Colonic mucosa (tissue), 4 donors: ENCODE results near the gene EDC3. TPM values are rescaled to one million over a fixed set of nuclear protein-coding genes. Genes with fewer than 3 reads are reported as not detected.

Experiments used
- DNase-seq: peaks from one replicate; pipeline ENCODE4 v3.0.0-alpha.2; 2020
- H3K27ac ChIP-seq: fragments of 200-600 bp; one replicate; pipeline ENCODE4 v1.8.0; 2021
- H3K27me3 ChIP-seq: fragments of 200-600 bp; one replicate; pipeline ENCODE4 v1.8.0; 2021
- H3K36me3 ChIP-seq: fragments of 200-600 bp; one replicate; pipeline ENCODE4 v1.8.0; 2021
- H3K4me1 ChIP-seq: fragments of 200-600 bp; one replicate; pipeline ENCODE4 v1.8.0; 2021; ENCODE audit warnings: mild to moderate bottlenecking
- H3K4me3 ChIP-seq: fragments of 200-600 bp; one replicate; pipeline ENCODE4 v1.8.0; 2021
- H3K9ac ChIP-seq, 2 donors: one replicate each; pipeline ENCODE4 v1.7.0; 2013; ENCODE audit warnings: control low read depth in 2 of 2, low read depth in 2 of 2, low read length in 2 of 2
- H3K9me3 ChIP-seq: fragments of 200-600 bp; one replicate; pipeline ENCODE4 v1.8.0; 2021
- intact Hi-C: fragments of 100-400 bp; cut with DNase I; formaldehyde crosslinking; loops from one replicate; pipeline ENCODE4 v1.14.1; 2022
- total RNA-seq, 2 donors: library from RNA; stranded (reverse); fragmentation: NEBNext Ultra II Directional in 1 of 2; extraction: Animal tissue kit (Norgen Biotek cat#: 25700) in 1 of 2; gene quantifications; one replicate each; pipeline ENCODE4 v1.2.1, GENCODE V29; 2021
- TF ChIP-seq, protein P1 (sequence below): fragments of 200-600 bp; IDR thresholded peaks from one replicate; pipeline ENCODE4 v1.8.0; 2022; ENCODE audit warnings: antibody characterized with exemption, mild to moderate bottlenecking
- donor health status: healthy.
- donor health status: DM: no; HTN: no; CAD: no.
- donor health status: DM: no; HTN: no; CAD: no.

Gene EDC3
- total RNA-seq, 2 donors from 2014 or later = 21.3 to 32.7 TPM

DNA sequence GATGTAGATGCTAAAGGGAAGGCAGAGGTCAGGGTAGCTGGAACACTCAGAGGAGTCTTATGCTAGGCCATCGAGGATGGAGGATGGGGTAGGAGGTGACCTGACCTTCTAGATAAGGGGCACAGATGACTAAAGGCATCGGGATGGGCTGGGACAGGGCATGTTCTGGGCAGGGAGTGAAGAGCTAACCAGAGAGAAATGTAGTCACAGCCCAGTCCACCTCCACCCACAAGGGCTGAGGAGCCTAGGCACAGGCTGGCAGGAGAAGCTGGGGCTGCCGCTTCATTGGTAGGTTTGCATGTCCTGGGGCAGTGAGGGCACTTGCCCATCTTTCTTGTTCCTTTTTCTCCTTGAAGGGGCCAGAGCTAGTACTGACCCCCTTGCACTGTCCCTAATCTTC, 67.6 kb downstream of the EDC3 start:
- no peak for DNase-seq
- Histone ChIP-seq H3K9ac (no peak overlapping the region), H3K9me3 (no peaks in the 10 kb centered on the region), H3K36me3 (peaks cover 37% of the 10 kb centered on the region), H3K4me3 (no peak overlapping the region), H3K27ac (no peak overlapping the region), H3K4me1 (no peaks in the 10 kb centered on the region), H3K27me3 (no peaks in the 10 kb centered on the region)
- TF ChIP-seq, protein P1, sequence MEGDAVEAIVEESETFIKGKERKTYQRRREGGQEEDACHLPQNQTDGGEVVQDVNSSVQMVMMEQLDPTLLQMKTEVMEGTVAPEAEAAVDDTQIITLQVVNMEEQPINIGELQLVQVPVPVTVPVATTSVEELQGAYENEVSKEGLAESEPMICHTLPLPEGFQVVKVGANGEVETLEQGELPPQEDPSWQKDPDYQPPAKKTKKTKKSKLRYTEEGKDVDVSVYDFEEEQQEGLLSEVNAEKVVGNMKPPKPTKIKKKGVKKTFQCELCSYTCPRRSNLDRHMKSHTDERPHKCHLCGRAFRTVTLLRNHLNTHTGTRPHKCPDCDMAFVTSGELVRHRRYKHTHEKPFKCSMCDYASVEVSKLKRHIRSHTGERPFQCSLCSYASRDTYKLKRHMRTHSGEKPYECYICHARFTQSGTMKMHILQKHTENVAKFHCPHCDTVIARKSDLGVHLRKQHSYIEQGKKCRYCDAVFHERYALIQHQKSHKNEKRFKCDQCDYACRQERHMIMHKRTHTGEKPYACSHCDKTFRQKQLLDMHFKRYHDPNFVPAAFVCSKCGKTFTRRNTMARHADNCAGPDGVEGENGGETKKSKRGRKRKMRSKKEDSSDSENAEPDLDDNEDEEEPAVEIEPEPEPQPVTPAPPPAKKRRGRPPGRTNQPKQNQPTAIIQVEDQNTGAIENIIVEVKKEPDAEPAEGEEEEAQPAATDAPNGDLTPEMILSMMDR = no peak
- intact Hi-C loops = no loop called here

DNA sequence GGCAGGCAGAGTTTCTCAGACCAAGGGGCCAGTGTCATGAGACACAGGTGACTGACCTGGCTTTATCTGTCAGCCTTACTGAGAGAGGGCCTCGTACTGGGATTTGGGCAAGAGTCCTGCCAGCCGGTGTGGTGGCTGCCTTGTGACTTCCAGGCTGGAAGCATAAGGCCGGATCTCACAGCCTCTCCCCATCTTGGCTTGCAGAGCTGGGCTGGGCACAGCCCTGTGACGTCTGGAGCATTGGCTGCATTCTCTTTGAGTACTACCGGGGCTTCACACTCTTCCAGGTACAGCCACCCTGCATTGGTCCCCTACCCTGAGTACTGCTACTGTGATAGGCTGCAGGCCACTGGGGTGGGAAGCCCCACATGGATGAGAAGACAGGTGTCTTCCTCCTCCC, 68.1 kb downstream of the EDC3 start:
- Histone ChIP-seq H3K27me3 (no peaks in the 10 kb centered on the region), H3K4me1 (no peaks in the 10 kb centered on the region), H3K9me3 (no peaks in the 10 kb centered on the region), H3K4me3 (no peak overlapping the region), H3K9ac (no peak overlapping the region), H3K36me3 (peaks cover 42% of the 10 kb centered on the region), H3K27ac (no peak overlapping the region)
- no peak for DNase-seq
- intact Hi-C loops = no loop called here
- TF ChIP-seq, protein P1 = no peak

DNA sequence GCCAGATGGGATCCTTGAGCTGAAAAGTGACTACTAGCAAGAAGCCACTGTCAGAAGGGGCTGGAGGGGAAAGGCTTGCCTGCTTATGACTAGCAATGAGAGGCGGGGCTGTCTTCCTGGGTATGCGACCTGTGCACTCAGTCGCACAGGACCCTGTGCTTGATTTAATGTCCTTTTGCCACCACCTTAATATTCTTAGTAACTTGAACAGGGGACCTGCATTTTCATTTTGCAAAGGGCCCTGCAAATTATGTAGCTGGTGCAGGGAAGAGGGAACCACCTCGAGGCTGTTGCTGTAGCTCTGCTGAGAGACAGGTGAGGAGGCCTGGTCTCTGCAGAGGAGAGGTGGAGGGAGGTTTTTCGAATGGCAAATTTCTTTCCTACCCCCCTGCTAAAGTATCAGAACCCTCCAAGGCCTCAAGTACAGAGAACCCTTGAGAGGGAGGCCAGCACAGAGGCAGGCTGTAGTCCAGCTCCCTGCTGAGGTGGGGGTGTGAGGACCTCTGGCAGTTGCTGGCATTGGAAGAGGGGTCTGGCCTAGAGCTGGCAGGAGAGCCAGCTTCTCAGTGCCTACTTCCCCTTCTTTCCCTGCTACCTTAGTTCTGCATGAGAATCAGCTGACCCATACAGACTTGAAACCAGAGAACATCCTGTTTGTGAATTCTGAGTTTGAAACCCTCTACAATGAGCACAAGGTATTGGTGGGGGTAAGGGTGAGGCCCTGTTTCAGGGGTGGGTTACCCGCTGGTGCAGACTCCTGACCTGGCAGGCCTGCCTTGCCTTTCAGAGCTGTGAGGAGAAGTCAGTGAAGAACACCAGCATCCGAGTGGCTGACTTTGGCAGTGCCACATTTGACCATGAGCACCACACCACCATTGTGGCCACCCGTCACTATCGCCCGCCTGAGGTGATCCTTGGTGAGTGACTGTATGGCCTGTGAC, 68.8 kb downstream of the EDC3 start:
- Histone ChIP-seq H3K9ac (no peak overlapping the region), H3K4me1 (no peaks in the 10 kb centered on the region), H3K36me3 (peaks cover 49% of the 10 kb centered on the region), H3K9me3 (no peaks in the 10 kb centered on the region), H3K27me3 (no peaks in the 10 kb centered on the region), H3K4me3 (no peak overlapping the region), H3K27ac (no peak overlapping the region)
- intact Hi-C loops = no loop called here
- no peak for DNase-seq
- TF ChIP-seq, protein P1 = no peak

DNA sequence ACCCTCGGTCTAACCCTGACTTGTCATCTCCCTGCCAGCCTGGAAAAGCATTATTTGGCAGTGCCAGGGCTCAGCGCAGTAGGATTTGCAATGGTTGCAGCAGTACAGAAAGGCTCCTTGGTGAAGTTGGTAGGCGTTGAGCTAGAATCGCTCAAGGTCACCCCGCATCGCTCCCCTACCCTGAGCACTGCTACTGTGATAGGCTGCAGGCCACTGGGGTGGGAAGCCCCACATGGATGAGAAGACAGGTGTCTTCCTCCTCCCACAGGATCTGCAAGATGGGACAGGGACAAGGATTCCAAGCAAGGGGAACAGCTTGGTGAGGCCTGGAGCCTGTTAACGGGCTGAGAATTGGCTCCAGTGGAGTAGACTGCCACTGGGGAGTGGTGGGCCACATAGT, 69.5 kb downstream of the EDC3 start:
- H3K9ac ChIP-seq = no peak overlapping the region
- intact Hi-C loops = no loop called here
- no peaks in the 10 kb centered on the region for H3K9me3 ChIP-seq
- no peaks in the 10 kb centered on the region for H3K27me3 ChIP-seq
- H3K4me3 ChIP-seq = no peak overlapping the region
- peaks cover 50% of the 10 kb centered on the region for H3K36me3 ChIP-seq
- TF ChIP-seq, protein P1 = no peak
- H3K4me1 ChIP-seq = no peaks in the 10 kb centered on the region
- no peak for DNase-seq
- no peak overlapping the region for H3K27ac ChIP-seq

DNA sequence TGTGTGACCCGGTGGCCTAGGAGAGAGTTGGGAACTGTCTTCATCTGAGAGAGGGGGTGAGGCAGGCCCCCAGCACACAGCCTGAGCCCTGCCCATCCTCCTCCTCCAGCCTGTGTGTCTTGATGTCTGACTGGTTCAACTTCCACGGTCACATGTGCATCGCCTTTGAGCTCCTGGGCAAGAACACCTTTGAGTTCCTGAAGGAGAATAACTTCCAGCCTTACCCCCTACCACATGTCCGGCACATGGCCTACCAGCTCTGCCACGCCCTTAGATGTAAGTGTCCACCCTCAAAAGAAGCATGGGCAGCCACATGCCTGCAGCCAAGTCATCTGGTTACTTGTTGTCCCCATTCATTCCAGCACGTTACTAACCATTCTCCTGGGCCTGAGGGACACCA, 70.1 kb downstream of the EDC3 start:
- no peak overlapping the region for H3K9ac ChIP-seq
- peaks cover 53% of the 10 kb centered on the region for H3K36me3 ChIP-seq
- H3K27me3 ChIP-seq = no peaks in the 10 kb centered on the region
- no peaks in the 10 kb centered on the region for H3K4me1 ChIP-seq
- DNase-seq = no peak
- no peak overlapping the region for H3K4me3 ChIP-seq
- intact Hi-C loops = no loop called here
- TF ChIP-seq, protein P1 = no peak
- no peaks in the 10 kb centered on the region for H3K9me3 ChIP-seq
- no peak overlapping the region for H3K27ac ChIP-seq
